GM18505 (cell line): ENCODE results near the gene ALMS1.
"Not testable (repeated sequence)": the region's sequence is repeated elsewhere in the genome, so short reads cannot be mapped to it uniquely, and the experiment has no call there.

Experiments
- ATAC-seq: cut with Tn5 transposase; IDR thresholded peaks from one replicate; pipeline ENCODE4 v1.9.1; 2021; ENCODE audit not compliant: unreplicated experiment
- POLR2A ChIP-seq: IDR thresholded peaks from 4 replicates; pipeline ENCODE4 v1.6.1; 2011; ENCODE audit warnings: borderline replicate concordance; ENCODE audit not compliant: insufficient read depth, insufficient read length; ENCODE audit errors: extremely low read depth

The ALMS1 gene

DNA sequence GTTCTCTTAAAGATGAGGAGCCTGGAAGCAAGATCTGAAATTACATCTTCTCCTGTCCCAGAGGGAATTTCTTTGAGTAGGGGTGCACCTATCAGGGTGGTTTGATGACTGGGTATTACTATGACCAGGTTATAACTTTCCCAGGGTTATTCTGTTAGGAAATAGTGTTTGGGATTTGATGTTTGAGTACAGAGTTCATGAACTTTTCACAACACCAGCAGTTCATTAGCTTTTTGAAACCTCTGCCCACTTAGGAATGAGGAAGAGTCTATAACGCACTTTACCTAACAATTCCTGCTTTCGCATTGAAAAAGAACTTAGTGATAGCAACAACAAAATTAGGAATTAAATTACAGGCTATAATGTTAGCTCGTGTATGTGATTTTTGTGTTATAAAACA lies 58.6 kb downstream of the ALMS1 start:
- ATAC-seq: no peak
- TF ChIP-seq POLR2A: no peak

DNA sequence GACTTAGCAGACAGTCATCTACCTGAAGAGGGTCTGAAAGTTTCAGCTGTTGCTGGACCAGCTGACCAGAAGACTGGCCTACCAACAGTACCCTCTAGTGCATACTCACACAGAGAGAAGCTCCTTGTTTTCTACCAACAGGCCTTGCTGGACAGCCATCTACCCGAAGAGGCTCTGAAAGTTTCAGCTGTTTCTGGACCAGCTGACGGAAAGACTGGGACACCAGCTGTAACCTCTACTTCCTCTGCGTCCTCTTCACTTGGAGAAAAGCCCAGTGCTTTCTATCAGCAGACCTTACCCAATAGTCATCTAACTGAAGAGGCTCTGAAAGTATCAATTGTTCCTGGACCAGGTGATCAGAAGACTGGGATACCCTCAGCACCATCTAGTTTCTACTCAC lies 63.2 kb downstream of the ALMS1 start:
- no peak for TF ChIP-seq POLR2A

DNA sequence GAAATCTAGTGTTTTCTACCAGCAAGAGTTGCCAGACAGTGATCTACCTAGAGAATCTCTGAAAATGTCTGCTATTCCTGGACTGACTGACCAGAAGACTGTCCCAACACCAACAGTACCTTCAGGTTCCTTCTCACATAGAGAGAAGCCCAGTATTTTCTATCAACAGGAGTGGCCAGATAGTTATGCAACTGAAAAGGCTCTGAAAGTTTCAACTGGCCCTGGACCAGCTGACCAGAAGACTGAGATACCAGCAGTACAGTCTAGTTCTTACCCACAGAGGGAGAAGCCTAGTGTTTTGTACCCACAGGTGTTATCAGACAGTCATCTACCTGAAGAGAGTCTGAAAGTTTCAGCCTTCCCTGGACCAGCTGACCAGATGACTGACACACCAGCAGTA lies 63.8 kb downstream of the ALMS1 start:
- no peak for ATAC-seq
- no peak for TF ChIP-seq POLR2A

More for the DNA sequence above, 63.2 kb downstream of the ALMS1 start:
- ATAC-seq: no peak

DNA sequence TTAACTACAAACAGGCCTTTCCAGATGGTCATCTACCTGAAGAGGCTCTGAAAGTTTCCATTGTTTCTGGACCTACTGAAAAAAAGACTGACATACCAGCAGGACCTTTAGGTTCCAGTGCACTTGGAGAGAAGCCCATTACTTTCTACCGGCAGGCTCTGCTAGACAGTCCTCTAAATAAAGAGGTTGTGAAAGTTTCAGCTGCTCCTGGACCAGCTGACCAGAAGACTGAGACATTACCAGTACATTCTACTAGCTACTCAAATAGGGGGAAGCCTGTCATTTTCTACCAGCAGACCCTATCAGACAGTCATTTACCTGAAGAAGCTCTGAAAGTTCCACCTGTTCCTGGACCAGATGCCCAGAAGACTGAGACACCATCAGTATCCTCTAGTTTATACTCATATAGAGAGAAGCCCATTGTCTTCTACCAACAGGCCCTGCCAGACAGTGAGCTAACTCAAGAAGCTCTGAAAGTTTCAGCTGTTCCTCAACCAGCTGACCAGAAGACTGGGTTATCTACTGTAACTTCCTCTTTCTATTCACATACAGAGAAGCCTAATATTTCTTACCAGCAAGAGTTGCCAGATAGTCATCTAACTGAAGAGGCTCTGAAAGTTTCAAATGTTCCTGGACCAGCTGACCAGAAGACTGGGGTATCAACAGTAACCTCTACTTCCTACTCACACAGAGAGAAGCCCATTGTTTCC lies 65.8 kb downstream of the ALMS1 start:
- TF ChIP-seq POLR2A: no peak
- ATAC-seq: peak; percentile 93

DNA sequence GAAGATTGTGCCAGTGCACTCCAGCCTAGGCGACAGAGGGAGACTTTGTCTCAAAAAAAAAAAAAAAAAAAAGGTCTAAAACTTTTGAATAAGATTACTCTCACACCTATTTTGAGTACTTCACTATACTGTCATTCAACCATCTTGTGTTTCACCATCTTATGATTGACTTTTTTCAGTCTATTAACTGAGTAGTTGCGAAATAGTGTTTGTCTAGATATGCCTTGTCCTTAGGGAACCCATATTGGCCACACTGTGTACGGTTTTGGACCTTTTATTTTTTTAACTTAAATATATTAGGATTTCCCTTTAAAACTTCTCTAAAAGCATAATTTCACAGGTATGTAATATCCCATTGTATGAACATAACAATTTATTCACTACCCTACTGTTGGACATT lies 72.3 kb downstream of the ALMS1 start:
- no peak for ATAC-seq
- no peak for TF ChIP-seq POLR2A

DNA sequence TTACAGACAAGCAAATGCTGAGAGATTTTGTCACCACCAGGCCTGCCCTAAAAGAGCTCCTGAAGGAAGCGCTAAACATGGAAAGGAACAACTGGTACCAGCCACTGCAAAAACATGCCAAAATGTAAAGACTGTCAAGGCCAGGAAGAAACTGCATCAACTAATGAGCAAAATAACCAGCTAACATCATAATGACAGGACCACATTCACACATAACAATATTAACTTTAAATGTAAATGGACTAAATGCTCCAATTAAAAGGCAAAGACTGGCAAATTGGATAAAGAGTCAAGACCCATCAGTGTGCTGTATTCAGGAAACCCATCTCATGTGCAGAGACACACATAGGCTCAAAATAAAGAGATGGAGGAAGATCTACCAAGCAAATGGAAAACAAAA lies 76.8 kb downstream of the ALMS1 start:
- ATAC-seq: not testable (repeated sequence)

DNA sequence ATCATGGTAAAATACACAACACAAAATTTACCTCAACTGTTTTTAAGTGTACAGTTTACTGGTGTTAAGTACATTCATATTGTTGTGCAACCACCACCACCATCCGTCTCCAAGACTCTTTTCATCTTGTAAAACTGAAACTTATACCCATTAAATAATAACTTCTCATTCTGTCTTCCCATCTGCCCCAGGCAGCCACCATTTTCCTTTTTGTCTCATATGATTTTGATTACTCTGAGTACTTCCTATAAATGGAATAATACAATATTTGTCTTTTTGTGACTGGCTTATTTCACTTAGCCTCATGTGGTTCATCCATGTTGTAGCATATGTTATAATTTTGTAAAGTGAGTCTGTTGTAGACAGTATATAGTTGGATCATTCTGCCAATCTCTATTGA lies 82.7 kb downstream of the ALMS1 start:
- ATAC-seq: no peak
- no peak for TF ChIP-seq POLR2A

DNA sequence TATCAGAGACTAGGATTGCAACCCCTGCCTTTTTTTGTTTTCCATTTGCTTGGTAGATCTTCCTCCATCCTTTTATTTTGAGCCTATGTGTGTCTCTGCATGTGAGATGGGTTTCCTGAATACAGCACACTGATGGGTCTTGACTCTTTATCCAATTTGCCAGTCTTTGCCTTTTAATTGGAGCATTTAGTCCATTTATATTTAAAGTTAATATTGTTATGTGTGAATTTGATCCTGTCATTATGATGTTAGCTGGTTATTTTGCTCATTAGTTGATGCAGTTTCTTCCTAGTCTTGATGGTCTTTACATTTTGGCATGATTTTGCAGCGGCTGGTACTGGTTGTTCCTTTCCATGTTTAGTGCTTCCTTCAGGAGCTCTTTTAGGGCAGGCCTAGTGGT lies 98.2 kb downstream of the ALMS1 start:
- not testable (repeated sequence) for ATAC-seq

DNA sequence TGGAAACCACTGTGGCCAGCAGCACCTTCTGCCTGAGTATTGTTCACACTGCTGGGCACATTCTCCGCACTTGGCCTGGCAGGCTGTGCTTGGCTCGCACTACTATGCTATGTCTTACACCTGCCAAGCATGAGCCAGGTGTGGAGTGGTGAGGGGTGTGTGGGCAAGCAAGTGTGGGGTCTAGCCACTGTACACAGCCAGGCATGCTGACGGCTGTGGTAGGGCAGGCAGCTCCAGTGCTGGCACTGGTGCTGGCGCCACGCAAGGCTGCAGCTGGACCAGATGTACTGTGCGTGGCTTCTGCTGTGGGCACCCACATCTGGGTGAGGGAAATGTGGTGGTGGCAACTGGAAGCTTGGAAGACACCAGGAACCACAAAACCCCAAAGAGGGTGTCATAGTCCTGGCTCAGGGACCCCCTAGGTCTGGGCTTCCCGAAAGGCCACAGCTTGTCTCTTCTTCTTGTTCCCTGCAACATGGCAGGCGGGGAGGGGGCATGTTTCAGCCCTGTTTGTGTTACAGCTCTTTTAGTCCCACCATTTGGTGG lies 101.5 kb downstream of the ALMS1 start:
- TF ChIP-seq POLR2A: no peak

DNA sequence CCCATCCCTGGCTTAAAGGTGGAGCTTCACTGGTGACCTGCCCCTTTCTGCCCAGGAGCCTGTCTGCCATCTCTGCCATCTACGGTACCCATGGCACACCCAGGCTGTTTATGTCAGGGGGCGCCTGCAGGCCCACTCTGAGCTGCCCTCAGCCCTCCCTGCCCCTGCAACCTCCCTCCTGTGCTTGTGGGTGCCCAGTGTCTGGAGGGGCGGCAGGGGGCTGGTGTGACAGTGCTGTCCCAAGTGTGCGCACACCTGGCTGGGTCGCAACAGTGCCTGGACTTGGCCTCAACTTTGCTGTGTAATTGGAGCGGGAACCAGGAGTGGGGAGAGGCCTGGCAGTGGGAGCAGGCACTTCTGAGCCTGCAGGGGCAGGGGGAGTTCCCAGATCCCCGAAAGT lies 102.4 kb downstream of the ALMS1 start:
- ATAC-seq: no peak

More for the DNA sequence above, 101.5 kb downstream of the ALMS1 start:
- ATAC-seq: no peak

DNA sequence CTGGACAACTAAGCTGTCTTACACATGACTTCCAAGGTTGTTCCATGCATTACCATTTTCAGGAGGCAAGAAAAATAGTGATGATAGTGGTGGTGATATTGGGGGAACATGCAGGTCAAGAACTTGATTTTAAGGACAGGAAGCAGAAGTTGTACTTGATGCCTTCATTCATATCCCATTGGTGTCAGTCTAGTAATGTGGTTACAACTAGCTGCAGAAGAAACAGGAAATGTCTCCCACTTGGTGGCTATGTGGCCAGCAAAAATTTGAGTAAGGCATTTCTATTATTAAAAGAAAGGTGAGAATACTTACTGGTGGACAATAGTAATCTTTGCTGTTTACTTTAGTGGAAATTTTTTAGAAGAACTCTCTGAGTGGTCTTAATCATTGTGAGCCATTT lies 103.4 kb downstream of the ALMS1 start:
- no peak for TF ChIP-seq POLR2A
- ATAC-seq: no peak

More for the DNA sequence above, 102.4 kb downstream of the ALMS1 start:
- TF ChIP-seq POLR2A: no peak

DNA sequence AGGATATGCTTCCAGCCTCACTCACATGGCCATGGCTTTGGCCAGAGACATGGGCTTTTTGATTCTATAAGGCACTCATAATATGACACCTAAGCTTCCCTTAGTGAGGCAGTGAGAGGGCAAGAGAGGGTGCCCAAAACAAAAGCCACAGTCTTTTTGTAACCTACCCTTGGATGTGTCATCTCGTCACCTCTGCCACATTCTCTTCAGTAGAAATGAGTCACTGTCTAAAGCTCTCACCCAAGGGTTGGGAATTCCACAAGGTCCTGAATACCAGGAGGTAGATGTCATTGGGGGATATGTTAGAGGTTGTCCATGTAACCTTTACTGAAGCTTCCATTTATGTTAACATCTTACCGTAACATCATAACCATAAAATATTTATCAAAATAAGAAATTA lies 108.4 kb downstream of the ALMS1 start:
- no peak for TF ChIP-seq POLR2A
- no peak for ATAC-seq

DNA sequence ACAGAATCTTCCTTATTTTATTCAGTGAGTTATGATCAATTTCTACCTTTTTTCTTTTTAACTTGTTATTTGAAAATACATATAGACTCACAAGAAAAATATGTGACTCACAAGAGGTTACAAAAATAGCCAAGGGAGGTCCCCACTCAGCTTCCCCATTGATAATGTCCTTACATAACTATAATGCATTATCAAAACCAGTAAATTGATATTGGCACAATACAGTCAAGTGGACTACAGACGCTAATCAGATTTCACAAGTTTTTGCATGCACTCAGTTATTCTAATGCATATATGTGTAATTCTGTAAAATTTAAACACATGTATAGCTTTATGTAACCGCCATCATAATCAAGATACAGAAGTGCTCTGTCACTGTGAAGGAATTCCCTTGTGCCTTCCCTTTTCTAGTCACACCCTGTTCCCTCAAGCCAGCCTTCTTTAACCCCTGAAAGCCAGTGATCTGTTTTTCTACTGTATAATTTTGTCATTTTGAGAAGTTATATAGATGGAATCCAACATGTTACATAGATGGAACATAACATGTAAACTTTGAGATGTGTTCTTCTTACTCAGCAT lies 118.4 kb downstream of the ALMS1 start:
- TF ChIP-seq POLR2A: no peak
- ATAC-seq: no peak

DNA sequence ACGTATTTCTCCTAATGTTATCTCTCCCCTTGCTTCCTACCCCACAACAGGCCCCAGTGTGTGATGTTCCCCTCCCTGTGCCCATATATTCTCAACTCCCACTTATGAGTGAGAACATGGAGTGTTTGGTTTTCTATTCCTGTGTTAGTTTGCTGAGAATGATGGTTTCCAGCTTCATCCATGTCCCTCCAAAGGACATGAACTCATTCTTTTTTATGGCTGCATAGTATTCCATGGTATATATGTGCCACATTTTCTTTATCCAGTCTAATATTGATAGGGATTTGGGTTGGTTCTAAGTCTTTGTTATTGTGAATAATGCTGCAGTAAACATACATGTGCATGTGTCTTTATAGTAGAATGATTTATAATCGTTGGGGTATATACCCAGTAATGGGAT lies 119.2 kb downstream of the ALMS1 start:
- ATAC-seq: not testable (repeated sequence)

DNA sequence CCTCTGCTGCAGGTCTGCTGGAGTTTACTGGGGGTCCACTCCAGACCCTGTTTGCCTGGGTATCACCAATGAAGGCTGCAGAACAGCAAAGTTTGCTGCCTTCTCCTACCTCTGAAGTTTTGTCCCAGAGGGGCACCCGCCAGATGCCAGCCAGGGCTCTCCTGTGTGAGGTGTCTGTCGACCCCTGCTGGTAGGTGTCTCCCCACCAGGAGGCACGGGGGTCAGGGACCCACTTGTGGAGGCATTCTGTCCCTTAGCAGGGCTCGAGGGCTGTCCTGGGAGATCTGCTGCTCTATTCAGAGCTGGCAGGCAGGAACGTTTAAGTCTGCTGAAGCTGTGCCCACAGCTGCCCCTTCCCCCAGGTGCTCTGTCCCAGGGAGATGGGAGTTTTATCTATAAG lies 124.8 kb downstream of the ALMS1 start:
- ATAC-seq: not testable (repeated sequence)
